GM12872 (cell line): ENCODE results near the gene DPYSL4.

ENCODE experiments used
- CTCF ChIP-seq: IDR thresholded peaks from 3 replicates; pipeline ENCODE4 v1.5.1; 2011; ENCODE audit warnings: low read depth, mild to moderate bottlenecking, low read length, moderate library complexity; ENCODE audit not compliant: insufficient read depth

The DPYSL4 gene

GRCh38 chr10:132195366-132196075 is 8.8 kb downstream of the DPYSL4 start:
- TF ChIP-seq CTCF = no peak

GRCh38 chr10:132196178-132197113 is 9.7 kb downstream of the DPYSL4 start:
- TF ChIP-seq CTCF = no peak

DNA sequence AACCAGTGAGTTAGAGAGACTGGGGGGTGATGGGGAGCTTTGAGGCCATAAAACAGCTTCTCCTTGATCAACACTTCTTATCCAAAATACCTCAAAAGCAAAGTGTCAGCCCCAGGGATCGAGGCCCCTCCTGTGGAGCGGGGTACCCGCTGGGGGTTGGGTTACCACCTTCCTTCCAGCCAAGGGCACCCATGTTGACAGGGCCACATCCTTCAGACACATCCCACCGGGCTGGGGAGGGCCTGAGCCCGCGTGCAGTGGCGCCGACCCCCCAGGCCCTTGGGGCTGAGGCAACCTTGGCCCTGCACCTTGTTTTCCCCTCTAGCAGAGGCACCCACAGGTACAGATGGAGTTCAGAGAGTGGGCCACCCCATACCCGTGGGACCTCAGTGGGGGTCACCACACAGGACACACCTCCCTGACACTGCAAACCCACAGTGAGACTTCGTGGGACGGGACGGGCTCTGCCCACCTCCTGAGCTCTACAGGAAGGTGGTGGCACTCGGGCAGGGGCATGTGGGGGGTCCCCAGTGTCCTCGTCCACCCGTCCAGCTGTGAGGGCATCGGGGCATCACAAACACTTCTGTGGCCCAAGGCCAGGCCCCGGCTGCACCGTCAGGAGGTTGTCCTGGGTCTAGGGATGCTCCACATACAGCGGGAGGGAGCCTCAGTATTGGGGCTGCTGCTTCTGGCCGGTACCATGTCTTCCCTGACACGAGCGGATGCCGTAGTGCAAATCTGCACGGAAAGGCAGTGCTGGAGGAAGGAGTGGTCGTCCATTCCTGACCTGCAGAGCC is 10.7 kb downstream of the DPYSL4 start:
- no peak for TF ChIP-seq CTCF

- TF ChIP-seq CTCF = no peak
Observed at GRCh38 chr10:132198068-132198370, 11.3 kb downstream of the DPYSL4 start.

- no peak for TF ChIP-seq CTCF
Observed at GRCh38 chr10:132198381-132199181, 11.8 kb downstream of the DPYSL4 start.

DNA sequence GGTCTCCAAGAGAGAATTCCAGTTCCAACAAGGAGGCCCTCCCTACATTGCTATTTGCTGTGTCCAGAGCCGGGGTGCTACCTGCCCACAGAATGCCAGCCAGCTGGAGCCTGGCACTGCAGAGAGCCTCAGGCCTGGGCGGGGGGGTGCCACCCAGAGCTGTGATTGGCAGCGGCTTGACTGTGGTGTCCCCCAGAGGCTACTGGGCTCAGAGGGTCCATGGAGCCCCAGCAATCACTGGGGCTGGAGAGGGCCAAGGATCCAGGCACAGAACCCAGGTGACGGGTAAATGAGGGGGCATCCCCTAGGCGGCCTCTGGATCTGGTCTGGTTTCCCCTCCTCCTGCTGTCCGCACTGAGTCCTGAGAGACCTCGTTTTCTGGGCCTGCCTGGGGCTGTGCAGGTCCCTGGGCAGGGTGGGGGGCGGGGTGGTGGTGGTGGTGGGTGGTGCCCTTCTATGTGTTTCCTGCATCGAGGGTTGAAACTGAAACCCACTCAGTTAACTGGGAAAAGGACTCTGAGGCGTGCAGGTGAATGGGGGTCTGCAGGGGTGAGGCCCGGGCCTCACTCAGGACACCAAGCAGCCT is 12.6 kb downstream of the DPYSL4 start:
- no peak for TF ChIP-seq CTCF
